Kasumi-1 (cell line): ENCODE results near the gene CD274.
"Not testable (repeated sequence)": the region's sequence is repeated elsewhere in the genome, so short reads cannot be mapped to it uniquely, and the experiment has no call there.

Experiments
- DNase-seq, 2 experiments: peaks; one replicate each; lab custom pipeline; 2025; lab: John Stamatoyannopoulos, UW

Gene CD274

DNA sequence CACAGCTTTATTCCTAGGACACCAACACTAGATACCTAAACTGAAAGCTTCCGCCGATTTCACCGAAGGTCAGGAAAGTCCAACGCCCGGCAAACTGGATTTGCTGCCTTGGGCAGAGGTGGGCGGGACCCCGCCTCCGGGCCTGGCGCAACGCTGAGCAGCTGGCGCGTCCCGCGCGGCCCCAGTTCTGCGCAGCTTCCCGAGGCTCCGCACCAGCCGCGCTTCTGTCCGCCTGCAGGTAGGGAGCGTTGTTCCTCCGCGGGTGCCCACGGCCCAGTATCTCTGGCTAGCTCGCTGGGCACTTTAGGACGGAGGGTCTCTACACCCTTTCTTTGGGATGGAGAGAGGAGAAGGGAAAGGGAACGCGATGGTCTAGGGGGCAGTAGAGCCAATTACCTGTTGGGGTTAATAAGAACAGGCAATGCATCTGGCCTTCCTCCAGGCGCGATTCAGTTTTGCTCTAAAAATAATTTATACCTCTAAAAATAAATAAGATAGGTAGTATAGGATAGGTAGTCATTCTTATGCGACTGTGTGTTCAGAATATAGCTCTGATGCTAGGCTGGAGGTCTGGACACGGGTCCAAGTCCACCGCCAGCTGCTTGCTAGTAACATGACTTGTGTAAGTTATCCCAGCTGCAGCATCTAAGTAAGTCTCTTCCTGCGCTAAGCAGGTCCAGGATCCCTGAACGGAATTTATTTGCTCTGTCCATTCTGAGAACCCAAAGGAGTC, at the start of gene CD274:
TSS of gene CD274 (plus strand) at position 184 of the 733 bp plus-strand sequence. CDS start 5,572 bp downstream, outside the sequence.
- DNase-seq: peak; percentile 16 to 31

DNA sequence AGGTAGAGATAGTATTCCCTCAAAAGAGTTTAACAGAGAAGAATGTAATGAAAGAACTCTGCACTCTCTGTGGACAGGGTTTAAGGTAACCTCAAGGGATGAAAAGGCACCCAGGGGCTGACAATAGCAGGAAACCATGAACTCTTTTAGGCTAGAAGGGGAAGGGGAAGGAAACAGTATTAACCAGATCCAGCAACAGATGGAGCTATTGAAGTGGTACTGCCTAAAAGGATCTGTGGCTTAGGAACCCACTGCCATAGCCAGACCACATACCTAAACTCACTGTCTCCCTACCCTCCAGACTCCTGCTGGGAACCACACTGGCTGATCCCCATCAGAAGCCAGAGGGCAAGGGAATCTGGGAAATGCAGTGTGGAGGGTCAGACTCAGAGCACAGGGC, 48.1 kb upstream of the CD274 start:
- DNase-seq: peak; percentile 19 to 42

DNA sequence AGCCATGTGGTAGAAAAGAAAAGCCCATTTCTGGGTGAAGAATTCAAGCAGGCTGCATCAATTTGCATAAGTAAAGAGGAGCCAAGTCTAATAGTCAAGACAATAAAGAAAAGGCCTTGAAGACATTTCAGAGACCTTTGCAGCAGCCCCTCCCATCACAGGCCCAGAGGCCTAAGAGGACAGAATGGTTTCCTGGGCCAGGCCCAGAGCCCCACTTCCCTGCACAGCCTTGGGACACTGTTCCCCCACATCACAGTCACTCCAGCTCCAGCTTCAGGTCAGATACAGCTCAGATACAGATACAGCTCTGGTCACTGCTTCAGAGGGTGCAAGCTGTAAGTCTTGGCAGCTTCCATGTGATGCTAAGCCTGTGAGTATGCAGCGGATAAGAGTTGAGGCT, 41.7 kb upstream of the CD274 start:
- no peak for DNase-seq

DNA sequence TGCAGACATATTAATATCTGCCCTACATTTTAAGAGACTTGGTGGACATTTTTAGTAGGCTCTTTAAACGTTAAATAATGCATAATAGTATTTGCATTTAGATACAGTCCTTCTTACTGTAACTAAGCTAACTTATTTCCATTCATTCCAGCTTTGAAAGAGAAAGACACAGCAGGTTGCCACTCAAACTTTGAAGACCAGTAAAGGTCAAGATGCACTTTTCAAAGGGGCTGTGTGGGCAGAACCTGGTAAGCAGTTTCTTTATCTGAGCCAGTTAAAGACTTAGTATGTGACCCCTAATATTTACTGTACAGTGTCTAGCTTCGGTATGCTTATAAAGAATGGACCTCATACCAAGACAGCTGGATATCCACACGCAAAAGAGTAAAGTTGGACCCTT, 33.4 kb upstream of the CD274 start:
- DNase-seq: no peak

DNA sequence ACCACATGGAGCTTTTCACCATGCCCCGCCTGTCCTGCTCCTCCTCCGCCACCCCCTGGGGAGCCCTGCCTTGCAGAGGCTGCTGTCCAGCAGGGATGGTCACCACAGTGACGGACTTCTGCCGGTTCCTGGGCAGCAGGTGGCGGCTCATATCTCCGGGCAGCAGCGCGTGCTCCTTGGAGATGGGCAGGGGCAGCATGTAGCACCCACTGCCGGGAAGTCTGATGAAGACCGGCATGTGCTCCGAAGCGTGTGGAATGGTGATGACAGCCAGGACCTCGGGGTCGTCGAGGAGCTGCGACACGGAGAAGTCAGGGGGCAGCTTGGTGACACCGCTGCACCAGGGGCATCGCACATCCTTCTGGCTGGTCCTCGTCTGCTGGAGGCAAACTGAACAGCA, 31.9 kb upstream of the CD274 start:
- no peak for DNase-seq

DNA sequence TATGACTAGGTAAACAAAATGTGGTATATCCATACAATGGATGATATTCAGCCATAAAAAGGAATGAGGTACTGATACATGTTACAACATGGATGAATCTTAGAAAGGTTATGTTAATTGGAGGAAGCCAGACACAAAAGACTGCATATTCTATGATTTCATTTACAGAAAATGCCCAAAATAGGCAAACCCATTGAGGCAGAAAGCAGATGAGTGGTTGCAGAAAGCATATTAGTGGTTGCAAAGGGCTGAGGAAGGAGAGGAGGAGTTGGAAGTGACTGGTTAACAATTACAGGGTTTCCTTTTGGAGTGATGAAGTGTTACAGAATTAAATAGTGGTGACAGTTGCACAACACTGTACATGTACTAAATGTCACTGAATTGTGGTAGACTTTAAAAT, 30.4 kb upstream of the CD274 start:
- no peak for DNase-seq

DNA sequence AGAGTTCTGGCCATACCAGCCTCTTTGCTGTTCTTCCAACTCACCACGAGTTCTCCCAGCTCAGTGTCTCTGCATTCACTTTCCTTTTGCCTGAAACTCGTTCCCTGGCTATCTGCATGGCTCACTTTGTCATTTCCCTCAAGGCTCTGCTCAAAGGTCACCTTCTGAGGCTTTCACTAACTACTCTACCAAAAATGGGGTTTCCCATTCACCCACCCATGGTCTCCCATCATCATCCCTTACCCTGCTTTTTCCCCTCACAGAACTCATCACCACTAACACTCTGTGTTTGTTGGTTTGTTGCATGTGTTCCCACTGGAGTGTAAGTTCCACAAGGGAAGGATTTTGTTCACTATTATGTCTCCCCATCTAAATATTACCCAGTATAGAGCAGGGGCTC, 29.2 kb upstream of the CD274 start:
- DNase-seq: no peak

DNA sequence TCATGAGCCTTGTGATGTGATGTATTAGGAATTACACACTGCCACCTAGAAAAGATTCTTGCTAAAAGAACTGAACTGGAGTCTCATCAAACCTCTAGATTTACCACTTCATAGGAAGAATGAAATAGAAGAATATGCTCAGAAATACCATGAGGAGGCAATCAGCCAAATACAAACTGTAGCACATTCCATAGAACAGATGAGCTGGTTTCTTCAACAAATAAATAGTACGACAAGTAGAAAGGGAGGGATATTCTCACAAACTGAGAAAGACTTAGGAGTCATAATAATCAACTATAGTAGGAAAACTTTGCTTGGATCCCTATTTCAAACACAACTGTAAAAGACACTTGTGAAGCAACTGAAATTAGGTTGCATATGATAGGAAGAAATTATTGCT, 28.1 kb upstream of the CD274 start:
- no peak for DNase-seq

DNA sequence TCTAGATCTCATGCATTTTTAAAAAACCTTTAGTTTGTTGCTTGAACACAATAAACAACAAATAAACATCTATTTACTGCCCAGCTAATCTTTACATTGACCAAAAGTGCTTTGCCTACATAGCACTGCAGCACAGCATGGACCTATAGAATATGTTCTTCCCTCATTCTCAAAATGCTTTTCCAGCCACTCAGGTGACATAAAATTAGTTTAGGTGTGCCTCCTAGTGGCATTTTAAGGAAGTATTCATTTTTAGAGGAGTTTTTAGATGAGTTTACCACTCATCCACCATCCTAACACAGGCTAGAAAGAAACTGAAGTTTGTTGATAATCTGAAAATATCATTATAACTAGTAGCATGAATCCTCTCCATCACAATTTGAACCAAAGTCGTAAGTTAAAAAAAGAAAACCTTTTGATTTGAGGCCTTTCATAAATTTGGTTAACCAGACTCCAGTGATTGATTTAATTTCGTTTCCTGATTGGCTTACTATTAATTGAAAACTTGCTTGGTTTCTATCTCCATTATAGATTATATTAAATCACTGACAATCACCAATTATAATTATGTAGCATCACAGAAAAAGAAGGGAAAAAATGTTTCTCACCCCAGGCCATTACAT, 25.2 kb upstream of the CD274 start:
- peak; percentile 17 to 28 for DNase-seq

DNA sequence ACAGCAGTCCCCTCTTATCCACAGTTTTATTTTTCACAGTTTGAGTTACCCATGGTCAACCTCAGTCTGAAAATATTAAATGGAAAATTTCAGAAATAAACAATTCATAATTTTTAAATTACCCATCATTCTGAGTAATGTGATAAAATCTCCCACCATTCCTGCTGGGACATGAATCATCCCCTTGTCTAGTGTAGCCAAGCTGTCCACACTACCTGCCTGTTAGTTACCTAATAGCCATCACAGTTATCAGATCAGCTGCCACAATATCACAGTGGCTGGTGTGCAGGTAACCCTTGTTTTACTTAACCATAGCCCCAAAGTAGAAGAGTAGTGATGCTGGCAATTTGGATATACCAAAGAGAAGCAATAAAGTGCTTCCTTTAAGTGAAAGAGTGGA, 23.3 kb upstream of the CD274 start:
- no peak for DNase-seq

DNA sequence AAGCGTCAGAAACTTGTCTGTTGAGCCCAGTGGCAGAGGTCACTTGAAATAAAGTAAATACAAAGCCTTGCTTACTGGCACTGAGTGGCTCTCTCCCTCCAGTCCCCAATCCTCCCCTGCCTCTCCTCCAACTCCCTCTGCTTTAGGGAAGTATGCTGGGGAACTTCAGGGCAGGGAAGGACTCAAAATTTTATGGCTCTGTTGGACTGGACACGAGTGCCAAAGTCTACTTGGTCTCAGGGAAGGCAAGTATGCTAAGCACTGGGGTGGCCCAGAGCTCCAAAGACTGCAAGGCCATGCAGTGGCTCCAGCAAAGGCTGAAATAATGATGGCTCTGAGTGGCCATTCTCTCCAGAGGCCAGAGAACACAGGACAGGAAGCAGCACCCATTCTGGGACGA, 22.2 kb upstream of the CD274 start:
- DNase-seq: no peak

DNA sequence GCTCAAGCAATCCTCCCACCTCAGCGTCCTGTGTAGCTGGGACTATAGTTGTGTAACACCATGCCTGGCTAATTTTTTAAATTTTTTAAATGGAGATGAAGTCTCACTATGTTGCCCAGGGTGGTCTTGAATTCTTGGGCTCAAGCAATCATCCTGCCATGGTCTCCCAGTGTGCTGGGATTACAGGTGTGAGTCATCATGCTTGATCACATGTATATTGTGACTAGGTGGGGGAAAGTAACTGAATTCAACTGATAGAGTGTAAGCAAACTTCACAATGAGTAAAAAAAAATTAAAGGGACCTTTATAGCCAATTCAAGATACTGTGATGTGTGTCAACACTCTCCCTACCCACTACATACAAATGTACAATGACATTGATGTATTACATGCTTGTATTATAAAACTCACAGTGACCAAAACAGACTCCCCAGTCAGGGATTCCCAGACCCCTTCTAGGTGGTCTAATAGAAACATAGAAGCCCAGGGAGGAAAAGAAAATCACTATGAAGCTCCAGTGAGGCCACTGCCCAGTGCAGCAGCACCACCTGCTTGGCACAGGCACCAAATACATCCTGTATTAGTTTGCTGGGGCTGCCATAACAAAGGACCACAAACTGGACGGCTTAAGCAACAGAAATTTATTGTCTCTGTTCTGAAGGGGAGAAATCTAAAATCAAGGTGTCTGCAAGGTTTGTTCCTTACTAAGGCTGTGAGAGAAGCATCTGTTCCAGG, 21.4 kb upstream of the CD274 start:
- no peak for DNase-seq

DNA sequence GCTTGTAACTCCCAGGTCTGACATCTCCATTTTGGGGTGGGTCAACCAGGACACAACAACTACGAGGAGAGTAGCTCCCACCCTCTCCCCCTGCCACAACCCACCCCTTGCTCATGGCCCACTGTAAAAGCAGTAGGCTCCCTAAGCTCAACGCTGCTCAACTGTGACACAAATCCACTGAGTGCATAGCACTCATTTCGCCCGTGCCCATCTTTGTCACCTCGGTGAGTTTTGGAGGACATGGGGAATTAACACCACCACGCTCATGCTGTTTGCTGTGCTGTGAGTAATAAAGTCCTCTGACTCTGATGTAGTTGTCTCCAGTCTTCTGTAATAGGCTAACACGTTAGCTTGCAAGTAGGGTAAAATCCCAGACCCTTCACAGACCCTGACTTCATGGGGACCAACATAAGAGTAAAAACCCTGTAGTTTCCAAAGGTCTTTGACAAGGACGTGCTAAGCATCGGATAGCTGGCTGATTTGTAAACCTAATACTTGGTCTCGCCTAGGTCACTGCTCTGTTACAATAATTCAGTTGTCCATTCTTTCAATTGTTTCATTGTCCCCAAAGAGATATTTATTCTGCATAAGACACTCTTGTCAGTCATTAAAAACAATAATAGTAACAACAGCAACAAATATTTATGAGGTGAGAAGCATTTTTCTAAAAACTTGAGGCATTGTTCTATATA, 20.3 kb upstream of the CD274 start:
- no peak for DNase-seq

DNA sequence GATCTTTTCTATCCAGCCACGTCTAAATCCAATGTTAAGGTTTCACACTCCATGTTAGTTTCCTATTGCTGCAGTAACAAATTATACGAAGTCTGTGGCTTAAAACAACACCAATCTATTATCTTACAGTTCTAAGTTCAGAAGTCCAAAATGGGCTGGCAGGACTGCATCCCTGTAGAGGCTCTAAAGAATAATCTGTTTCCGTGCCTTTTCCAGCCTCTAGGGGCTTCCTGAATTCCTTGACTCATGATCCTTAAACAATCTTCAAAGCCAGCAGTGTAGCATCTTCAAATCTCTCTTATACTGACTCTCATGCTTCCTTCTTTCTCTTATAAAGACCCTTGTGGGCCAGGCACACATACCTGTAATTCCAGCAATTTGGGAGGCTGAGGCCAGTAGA, 19.4 kb upstream of the CD274 start:
- DNase-seq: no peak

DNA sequence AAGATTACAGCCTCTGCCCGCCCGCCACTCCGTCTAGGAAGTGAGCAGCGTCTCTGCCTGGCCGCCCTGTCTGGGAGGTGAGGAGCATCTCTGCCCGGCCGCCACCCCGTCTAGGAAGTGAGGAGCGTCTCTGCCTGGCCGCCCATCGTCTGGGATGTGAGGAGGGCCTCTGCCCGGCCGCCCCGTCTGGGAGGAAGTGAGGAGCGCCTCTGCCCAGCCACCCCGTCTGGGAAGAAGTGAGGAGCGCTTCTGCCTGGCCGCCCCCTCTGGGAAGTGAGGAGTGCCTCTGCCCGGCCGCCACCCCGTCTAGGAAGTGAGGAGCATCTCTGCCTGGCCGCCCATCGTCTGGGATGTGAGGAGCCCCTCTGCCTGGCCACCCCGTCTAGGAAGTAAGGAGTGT, 17.5 kb upstream of the CD274 start:
- DNase-seq: not testable (repeated sequence)

DNA sequence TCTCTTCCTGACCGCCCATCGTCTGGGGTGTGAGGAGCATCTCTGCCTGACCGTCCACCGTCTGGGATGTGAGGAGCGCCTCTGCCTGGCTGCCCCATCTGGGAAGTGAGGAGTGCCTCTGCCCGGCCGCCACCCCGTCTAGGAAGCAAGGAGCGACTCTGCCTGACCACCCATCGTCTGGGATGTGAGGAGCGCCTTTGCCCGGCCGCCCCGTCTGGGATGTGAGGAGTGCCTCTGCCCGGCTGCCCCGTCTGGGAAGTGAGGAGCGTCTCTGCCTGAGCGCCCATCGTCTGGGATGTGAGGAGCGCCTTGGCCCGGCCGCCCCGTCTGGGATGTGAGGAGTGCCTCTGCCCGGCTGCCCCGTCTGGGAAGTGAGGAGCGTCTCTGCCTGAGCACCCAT, 17.0 kb upstream of the CD274 start:
- DNase-seq: not testable (repeated sequence)

DNA sequence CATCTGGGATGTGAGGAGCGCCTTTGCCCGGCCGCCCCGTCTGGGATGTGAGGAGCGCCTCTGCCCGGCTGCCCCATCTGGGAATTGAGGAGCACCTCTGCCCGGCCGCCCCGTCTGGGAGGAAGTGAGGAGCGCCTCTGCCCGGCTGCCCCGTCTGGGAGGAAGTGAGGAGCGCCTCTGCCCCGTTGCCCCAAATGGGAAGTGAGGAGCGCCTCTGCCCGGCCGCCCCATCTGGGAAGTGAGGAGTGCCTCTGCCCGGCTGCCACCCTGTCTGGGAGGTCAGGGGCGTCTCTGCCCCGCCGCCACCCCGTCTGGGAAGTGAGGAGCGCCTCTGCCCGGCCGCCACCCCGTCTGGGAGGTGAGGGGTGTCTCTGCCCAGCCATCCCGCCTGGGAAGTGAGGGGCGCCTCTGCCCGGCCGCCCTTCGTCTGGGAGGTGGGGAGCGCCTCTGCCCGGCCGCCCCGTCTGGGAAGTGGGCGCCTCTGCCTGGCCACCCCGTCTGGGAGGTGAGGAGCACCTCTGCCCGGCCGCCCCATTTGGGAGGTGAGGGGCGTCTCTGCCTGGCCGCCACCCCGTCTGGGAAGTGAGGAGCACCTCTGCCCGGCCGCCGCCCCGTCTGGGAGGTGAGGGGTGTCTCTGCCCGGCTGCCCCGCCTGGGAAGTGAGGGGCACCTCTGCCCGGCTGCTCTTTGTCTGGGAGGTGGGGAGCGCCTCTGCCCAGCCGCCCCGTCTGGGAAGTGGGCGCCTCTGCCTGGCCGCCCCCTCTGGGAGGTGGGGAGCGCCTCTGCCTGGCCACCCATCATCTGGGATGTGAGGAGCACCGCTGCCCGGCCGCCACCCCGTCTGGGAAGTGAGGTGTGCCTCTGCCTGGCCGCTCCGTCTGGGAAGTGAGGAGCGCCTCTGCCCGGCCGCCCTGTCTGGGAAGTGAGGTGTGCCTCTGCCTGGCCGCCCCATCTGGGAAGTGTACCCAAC, 16.2 kb upstream of the CD274 start:
- DNase-seq: not testable (repeated sequence)

DNA sequence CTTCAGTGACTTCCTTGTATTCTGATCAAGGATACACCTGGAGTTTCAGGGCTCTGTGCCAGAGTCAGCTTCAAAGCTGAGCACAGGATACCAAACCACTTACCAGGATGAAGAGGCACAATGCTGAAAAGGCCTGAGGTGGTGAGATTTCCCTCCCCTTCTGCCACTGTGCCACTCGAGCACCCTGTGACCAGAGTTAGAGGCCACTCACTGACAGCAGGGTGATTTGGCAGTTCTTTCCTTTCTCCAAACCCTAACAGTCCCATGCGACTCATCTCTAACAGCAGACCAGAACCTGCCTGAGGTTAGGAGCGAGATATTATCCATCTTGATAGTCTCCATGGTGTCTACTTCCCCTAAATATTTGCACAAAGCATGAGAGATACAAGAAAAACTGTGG, 14.4 kb upstream of the CD274 start:
- DNase-seq: no peak

DNA sequence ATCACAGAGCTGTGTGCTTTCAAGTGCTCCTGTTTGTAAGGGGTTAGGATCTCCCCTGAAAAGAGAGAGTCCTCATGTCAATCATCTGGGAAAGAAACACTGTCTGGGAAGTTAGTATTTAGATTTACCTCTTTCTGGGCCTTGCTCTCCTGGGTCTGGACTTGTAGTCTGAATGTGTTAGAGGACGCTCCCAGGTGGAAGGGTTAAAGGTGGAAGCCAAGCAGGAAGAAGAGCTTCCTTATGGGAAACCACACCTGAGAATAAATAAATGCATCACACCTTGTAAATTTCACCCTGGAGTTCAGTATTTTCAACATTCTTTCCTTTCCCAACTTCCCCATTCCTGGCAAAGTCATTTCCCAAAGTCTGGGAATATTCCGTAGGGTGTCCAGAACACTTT, 13.9 kb upstream of the CD274 start:
- DNase-seq: no peak

DNA sequence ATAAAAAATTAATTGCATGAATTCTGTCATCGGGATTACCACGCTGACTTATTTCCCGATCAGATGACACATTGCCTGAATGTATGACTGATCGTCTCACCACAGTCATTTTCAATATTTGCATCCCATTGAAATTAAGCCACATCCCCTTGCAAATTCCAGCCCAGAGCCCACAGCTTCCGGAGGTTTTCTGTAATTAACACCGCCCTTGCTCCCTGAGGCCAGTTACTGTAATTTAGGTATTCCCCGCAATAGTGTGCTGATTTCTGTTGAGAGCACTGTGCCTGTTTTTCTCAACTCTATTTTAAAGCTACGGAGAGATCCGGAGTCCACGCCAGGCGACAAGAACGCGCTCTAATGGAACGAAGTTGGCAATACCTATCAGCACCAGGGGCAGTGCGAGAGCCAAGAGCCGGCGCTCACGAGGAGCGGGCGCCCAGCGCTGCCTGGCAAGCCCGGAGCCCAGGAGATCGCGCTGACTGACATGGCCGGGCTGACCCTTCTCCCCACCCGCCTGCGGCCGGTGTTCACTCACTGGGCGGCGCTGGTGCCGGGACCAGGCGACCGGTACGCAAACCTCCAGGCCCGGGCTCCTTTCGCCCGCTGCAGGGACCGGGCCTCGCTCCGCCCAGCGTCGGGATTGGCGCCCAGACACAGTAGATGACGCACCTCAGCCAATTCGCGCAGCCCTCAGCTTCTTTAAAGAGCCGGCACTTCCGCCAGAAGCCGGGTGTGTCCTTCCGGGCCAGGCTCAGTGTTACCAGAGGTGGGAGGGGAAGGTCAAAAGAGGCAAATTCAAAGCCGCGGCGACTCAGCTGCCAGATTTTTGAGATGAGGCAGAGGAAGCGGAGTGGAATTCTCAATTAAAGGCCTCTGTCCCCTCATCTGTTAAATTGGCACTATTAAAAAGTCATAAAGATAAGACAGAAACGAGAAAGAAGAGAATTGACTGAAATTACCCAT, 12.8 kb upstream of the CD274 start, which contains the start of gene PLGRKT:
TSS of gene PLGRKT (minus strand) at position 672 of the 963 bp plus-strand sequence. CDS start 5,948 bp downstream, outside the sequence.
- DNase-seq: peak; percentile 55 to 73
